ENCODE measurements around the gene PEX5L.
"Not testable (repeated sequence)": the region's sequence is repeated elsewhere in the genome, so short reads cannot be mapped to it uniquely, and the experiment has no call there.

Gene PEX5L

DNA sequence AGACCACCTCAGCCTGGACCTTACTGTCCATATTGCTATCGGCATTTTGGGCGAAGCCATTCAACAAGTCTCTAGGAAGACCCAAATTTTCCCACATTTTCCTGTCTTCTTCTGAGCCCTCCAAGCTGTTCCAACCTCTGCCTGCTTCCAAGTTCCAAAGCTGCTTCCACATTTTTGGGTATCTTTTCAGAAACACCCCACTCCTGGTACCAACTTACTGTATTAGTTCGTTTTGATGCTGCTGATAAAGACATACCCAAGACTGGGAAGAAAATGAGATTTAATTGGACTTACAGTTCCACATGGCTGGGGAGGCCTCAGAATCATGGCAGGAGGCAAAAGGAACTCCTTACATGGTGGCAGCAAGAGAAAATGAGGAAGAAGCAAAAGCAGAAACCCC, 28.4 kb downstream of the PEX5L start:
- DNase-seq: not testable (repeated sequence)

DNA sequence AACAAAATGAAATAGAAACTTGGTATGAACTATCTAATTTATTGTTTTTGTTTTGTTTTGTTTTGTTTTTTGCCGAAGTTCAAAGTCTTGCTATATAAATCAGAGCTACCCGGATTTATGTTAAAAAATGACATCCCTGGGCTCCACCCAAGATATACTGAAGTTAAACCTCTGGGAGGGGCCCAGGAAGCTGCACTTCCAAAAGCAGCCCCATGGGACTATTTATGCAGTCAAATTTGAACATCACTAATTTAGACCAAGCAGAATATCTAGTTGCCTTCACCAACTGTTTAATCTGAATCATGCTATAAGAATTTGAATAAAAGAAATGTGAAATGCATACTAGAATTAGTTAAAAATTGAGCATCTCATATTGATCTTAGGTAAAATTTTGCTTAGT, 32.2 kb downstream of the PEX5L start:
- DNase-seq: no peak

DNA sequence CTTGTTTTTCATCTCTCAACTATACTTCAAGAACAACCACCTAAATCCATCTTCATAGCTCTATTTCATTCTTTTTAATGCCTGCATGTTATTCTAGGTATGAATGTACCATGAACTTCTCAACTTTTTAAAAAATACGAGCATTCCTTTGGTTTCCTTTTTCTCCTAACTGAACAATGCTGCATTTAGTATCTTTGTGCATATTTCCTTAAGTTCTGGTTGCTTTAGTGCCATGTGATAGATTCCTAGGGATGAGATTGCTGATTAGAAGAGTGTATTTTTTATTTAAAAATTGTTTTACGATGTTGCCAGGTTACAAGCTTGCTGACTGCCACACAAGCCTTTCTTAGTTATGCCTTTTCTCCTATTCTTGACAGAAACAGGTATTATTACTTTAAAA, 34.7 kb downstream of the PEX5L start:
- no peak for DNase-seq

DNA sequence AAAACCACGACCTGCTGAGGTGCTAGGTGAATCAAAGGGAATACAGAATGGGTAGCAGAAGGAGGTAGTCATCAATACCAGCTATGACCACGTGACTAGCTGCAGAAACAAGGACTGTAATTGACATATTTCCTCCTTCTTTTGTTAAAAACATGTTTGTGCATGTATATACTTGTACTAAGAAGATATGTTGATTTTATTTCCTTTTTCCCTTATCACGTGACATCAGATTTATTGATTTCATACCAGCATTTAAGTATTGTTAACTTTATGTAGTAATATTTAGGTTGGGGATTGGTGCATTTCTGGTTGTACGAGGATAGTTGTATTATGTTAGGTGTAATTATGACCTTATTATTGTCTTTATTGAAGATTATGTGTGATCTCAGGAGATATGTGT, 36.2 kb downstream of the PEX5L start:
- DNase-seq: no peak

DNA sequence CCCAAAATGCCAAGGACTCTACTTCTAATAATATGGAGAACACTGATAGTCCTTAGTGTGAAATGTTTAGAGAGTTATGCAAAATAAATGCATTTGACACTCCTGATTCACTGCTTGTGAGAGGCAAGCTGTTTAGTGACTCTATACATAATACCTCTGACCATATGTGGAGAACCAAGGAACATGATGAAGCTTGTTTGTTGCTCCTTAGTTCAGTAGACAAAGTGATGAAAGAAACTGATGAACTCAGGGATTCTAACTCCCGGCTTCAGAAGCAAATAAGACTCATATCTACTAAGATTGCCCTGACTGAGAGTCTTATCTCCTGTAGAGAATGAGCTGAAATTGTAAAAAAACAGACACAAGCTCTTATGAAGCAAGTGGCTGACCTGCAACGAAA, 41.3 kb downstream of the PEX5L start:
- DNase-seq: no peak

DNA sequence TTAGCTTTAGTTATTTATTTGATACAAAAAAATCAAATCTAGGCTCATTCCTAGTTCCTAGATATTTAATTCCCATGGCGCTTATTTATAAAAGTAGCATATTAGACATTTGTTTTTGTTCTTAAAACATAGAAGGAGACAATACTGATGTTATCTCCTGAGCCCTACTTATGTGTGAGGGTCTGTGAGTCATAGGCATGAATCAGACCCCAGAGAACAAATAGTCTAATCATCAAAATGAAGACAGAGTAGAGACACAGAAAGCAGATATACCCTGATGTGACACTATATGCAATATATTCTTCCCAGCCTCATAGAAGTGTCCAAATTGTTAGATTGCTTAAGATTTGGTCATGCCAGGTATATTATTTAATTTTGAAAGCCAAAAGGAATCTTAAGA, 44.9 kb downstream of the PEX5L start:
- no peak for DNase-seq

DNA sequence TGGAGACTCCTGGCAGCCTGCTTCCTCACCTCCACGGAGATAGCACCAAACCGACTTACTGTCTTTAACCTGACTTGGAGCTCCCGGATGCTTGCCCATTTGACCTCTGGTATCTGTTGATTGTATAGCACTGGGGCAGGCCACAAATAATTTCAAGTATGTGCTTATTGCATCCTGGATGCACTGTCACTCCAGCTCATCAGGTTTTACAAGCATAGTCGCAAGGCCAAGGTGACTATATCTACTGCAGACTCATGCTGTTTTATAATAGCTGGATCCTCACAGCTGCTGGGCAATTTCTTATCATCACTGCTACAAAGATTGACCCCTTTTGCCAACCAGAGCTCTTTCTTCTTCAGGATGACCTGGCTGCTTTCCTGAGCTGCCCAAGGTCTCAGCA, 45.6 kb downstream of the PEX5L start:
- no peak for DNase-seq

DNA sequence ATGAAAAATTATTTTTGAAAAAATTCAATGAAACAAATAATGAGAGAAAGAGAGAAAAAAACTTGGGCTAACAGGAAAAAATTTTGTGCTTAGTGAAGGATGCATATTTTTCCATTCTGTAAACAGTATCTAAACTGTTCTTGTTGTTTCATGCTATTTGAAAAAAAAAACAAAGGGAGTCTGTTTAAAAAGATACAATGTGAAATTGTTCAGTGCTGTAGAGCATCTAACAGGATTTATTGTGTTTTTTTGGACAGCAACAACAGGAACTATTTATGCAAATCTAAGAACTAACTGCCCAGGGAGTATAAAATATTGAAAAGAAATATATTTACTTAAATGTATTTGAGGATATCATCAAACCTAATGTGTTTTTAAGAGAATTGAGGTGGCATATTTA, 55.1 kb downstream of the PEX5L start:
- no peak for DNase-seq

DNA sequence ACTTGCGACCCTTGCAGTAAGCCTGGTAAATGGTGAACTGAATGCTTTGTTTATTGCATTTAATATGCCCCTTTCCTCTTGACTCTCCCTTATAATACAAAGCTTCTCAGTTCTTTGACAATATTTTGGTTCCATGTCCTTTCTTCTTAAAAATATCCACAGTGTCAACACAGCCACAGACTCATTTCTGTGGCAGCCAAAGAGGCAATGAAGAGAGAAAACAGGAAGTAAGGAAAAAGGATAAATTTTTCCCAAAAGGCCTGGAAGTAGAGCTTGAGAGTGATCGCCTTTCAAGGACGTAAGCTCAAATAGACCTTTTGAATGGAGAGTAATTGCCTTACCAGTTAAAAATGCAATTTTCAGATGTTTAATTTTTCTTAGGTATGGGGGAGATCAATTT, 59.4 kb downstream of the PEX5L start:
- DNase-seq: no peak

DNA sequence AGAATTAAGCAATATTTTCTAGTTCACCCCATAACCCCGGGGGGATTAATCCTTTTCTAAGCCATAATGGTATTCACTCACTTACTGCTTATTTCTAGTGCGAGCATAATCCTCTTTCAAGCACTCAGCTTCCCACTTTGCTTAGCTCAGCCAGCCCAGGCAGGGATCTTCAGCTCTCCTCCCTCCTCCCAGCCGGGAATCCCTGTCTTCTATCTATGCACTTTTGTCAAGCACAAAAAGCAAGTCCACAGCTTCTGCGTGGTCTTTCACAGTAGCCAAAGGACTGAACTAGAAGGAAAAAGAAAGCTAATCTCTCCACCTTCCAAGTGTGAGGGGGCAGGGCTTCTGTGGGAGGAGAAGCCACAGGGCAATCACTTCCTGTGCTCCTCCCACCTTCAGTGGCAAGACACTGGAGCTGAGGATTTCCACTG, 62.8 kb downstream of the PEX5L start:
- DNase-seq: no peak

DNA sequence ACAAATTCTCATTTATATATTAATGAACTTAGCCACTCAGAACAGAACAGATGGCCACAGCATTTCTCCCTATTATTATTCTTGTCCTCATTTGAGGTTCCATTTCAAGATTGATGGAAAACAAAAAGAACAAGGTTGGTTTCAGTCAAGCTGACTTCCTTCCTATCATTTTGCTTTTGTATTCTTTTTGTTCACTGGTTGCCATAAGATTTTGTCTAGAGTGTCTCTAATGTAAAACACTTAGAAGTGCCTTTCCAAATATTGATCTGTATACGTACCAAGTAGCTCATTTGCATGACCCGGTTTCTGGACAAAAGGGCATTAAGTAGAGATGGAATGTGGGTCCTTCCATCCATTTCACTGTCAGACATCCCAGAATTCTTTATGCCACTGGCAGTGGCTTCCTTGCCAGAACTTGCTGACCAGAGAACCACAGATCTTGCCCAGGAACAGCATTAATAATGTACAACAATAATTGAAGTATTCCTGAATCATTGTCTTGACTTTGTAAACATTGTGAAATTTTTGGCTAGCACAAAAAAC, 63.8 kb downstream of the PEX5L start:
- no peak for DNase-seq

DNA sequence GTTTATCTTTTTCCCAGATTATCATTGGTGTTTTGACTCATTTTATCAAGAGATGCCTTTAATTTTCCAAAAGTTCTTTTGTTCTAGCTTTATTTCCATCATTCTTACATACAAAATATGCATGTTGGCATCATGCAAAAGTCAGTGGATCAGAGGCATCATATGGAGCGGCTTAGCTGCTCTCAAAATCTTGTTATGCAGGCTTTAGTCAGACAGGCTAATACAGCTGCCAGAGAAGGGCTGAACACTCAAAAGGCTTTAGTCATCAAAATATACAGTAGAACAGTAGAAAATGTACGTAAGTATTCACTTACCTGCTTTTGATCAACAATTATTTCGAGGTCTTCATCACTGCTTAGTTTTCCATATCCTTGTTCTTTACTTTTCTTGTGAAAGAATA, 65.5 kb downstream of the PEX5L start:
- DNase-seq: no peak

DNA sequence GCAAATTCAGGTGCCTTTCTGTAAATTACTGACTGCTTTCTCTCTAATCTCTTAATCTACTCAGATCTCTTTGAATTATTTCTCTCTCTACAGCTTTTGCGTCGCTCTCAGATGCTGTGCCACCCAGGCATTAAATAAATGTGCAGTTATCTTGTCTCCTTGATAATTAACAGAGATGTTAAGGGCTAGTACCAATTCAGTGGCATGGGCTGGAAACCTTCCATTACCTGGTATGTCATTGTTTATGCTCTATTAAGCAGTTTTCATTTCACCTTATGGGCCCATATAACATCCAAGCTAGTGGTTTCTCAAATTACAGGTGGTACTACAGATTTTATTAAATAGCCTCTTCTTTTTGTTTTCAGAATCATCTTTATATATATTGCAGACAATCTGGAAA, 66.0 kb downstream of the PEX5L start:
- DNase-seq: no peak

DNA sequence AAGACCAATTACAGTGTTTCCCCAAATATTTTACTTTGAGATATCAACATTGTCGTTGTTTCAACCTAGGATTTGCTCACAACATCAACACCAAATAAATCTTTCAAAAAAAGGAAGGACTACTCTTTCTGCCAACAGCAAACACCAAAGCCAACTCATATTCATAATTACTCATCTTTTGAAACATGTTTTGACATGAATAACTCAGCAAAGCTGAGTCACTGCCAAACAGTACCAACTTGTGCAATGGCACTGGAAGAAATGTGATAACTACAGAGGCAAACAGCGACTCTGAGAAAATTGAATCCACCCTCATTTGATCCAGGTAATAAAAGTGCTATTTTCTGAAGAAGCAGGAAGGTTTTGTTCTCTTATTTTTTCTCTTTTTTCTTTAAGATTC, 67.2 kb downstream of the PEX5L start:
- no peak for DNase-seq

DNA sequence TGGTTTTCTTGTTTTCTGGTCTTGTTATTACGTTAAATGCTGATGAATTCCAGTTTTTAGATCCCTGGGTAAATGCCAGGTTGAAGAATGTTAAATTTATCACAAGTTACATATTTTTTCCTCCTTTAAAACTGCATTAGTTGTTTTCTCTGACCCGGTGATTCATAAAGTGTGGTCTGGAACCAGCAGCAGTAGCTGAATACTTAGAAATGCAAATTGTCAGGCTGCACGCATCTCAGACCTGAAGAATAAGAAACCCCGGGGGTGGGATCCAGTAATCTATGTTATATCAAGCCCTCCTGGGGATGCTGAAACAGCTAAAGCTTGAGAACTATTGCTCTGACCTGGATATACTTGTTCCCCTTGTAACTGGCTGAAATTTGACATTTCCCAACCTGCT, 69.1 kb downstream of the PEX5L start:
- DNase-seq: no peak

DNA sequence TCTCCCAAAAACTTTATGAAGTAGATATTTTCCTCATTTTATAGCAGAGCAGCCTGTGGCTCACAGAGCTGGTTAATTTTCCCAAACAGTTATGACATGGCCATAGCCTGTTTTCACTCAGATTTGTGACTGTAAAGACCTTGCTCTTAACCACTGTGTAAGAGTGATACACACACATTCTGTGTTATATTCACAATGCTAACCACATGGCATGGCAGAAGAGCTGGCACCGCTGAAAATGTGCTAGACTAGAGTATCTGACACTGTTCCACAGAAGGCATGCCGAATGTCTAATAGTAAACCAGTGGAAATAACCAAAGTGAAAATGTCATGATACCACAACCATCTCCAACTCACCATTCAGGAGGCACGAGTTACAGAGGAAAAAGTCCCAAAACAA, 71.8 kb downstream of the PEX5L start:
- DNase-seq: no peak

DNA sequence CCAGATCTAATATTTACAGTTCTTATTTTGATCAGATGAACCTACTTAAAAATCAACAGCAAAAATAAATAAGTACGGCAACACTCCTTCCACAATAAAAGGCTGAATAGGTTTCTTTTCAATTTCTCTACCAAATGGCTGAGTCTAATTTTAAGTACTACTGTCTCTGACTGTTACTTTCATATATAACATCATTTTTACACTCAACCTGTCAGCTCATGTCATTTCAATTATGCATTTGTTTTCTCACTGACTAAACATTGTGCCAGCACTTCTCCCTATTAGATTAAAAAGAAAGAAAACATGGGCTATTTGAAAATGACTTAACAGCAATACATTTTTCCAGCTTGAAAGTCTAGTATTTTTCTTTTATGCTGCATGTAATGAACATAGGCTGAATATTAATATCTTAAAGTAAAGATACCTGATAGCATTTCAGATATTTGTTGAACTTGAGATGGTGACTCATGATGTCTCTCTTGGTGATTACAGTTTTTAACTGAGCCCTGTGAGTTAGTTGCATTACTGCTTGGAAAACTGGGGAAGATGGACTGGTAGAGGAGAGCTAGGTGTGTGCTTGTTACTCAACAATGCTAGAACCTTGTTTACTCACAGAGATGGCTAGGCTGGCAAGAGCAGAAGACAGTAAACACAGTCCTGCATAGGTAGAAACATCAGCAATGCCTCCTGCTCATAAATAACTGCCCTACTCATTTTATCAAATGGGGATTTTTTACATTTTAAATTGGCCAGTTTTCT, 73.9 kb downstream of the PEX5L start:
- DNase-seq: no peak

DNA sequence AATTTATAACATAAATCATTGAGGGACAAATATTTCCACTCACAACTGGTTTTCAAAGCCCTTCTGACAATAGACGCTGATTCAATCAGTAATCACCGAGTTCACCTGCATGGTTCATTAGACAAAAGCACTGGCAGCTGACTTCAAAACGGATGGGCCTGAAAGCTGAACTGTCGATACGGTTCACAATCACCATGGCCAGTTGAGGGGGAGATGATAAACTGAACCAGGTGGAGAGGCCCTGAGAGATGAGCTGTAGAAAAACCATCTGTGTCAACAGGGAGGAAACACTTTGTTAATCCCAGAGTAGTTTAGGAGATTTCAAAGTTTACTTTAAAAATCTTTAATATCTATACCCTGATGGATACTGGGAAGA, 75.0 kb downstream of the PEX5L start:
- DNase-seq: no peak

DNA sequence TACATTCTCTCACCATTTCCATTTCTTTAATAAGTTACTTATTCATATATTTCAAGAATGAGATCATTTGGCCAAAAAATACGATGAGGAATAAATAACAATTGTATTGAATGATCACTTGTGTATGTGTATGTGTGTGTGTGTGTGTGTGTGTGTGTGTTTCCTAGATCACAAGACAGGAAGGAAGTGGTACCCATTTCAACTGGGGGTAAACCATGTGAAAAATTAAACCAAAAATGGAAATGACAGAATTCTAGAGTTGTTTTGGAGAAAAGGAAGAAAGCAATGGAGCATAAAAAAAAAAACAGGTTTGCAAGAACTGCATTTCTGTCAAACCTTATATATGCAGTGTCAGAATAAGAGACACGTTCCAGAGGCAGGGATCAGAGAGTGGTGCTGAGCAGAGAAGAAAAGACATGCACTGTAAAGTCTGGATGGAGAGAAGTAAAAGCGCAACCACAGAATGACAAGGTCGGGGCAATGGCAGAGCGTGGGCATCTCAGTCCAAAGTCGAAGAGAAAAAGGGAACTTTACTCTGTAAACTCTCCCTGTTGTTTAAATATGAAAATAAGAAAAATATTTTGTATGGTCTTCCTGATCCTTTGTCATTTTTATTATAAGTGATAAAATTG, 75.5 kb downstream of the PEX5L start:
- no peak for DNase-seq

DNA sequence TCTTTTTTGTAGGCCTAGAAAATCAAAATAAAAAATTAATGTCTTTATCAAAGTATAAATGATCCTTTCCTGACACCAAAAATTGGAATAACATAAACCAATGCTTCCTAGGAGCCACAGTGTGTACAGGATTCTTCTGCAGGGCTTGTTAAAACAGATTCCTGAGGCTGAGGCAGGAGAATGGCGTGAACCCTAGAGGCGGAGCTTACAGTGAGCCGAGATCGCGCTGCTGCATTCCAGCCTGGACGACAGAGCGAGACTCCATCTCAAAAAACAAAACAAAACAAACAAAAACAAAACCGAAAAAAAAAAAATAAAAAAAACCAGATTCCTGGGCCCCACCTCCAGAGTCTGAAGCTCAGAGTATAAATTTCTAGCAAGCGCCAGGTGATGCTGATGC, 78.0 kb downstream of the PEX5L start:
- DNase-seq: no peak

DNA sequence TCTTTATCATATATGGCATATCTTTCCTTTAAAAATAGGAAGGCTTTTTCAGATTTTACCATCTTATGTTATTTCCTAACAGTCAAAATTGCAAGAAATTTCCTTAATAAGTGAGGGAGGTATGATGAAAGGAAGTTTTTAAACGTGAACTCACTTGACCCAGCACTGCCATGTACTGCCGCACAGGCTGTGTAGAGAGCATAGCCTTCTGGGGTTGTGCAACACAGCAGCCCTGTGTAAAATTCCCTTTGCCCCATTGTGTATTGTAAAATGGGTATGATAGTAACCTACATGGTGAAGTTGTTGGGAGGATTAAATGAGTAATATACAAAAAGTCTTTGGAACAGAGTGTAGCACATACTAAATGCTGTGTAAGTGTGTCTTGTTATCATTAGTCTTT, 78.6 kb downstream of the PEX5L start:
- no peak for DNase-seq

DNA sequence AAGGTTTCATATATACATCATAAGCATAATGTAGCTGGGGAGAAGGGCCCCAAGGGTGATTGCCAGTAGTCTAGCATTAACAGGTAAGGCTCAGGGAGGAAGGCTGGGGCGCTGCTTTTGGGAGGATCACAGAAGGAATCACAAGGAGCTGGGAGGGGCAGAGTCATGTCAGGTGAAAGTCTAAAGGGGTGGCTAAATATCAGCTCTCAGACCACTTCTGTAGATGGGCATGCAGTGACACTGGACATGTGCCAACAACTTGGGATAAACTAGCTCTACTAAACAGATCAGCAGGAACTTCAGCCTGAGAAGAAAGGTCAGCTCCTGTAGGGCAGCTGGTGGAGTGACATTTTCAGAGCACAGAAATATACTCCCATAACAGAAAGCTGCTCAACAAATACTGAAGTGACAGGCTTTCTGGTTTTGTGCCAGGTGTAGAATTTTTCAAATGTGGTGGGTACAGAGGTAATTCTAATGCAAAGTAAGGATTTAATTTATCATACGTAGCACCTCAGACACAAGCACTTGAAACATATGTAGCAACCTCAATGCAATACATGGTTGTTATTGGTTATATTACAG, 79.4 kb downstream of the PEX5L start:
- DNase-seq: no peak

DNA sequence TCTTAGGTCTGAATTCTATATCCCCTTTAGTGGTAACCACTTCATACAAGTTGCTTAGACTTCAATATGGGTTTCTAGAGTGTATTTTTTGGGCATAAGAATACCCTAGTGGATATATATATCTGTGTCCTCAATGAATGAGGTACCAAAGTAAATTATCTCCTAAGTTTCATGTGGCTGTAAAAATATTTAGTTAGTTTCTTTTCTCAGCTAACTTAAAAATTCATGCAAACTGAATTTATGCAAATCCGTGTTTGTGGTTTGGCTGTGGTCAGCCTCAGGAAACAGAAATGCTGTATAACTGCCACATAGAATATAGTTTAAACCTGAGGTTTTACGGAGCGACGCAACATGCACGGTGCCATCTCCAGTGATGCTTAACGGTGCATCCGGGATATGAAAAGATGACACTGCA, 80.3 kb downstream of the PEX5L start:
- no peak for DNase-seq

DNA sequence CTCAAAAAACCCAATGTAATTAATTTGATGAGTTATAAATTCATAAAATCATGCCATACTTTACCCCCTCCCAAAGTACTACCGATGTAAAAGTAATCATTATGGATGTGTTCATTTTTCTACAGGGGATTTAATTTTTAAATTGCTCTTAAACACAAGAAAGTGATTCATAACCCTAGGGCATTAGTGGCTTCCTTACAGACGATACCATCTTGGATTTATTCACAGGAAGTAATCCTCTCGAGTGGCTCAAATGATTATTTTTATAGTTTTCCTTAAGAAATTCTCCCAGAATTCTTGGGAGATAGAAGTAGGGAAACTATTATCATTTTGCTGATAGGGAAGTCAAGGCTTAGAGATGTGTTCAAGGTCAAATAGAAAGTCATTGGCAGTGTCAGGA, 80.9 kb downstream of the PEX5L start:
- no peak for DNase-seq

Data from CD4-positive, alpha-beta T cell treated with Interleukin-17A for 4 hours (primary cell).